H1 (cell line): Measurements from ENCODE around the gene H1-8. TPM values are rescaled to one million over a fixed set of nuclear protein-coding genes. Genes with fewer than 3 reads are reported as not detected.

Experiments used
- RAD21 ChIP-seq, 2 experiments: IDR thresholded peaks in 1 of 2; conservative IDR thresholded peaks in 1 of 2; 2 replicates each; pipeline ENCODE4 v1.6.1; 2011; ENCODE audit warnings: low read depth in 2 of 2, low read length in 2 of 2, improper control_type of control experiment in 1 of 2, inconsistent platforms in 1 of 2, mild to moderate bottlenecking in 1 of 2, moderate library complexity in 1 of 2
- RFX5 ChIP-seq: IDR thresholded peaks from 2 replicates; pipeline ENCODE4 v1.6.1; 2011; ENCODE audit warnings: low read depth, low read length, improper control_type of control experiment, borderline replicate concordance
- SIN3A ChIP-seq, 2 experiments: IDR thresholded peaks in 1 of 2; conservative IDR thresholded peaks in 1 of 2; 2 replicates each; pipeline ENCODE4 v1.6.1; 2011 to 2012; ENCODE audit warnings: low read length in 2 of 2, improper control_type of control experiment in 1 of 2, low read depth in 1 of 2, mild to moderate bottlenecking in 1 of 2
- SIX5 ChIP-seq: IDR thresholded peaks from 2 replicates; pipeline ENCODE4 v1.6.1; 2011; ENCODE audit warnings: mild to moderate bottlenecking, low read depth, low read length
- polyA plus RNA-seq, 7 experiments: library from polyadenylated mRNA; depleted of rRNA in 3 of 7; stranded (reverse) in 5 of 7; unstranded in 2 of 7; fragments of >200 nt in 5 of 7; fragments of 200-250 nt in 2 of 7; gene quantifications; 1 replicate in 5 of 7; 2 replicates in 1 of 7; 4 replicates in 1 of 7; pipeline versions ENCODE4 v1.2.1 to v1.2.3, GENCODE V29; 2011 to 2013; ENCODE audit warnings: missing spikeins in 2 of 7, mixed read lengths in 2 of 7
- total RNA-seq: library from RNA; stranded (reverse); fragmentation: NEBNext Ultra II Directional; extraction: Animal tissue kit (Norgen Biotek cat#: 25700); gene quantifications from 2 replicates; pipeline ENCODE4 v1.2.1, GENCODE V29; 2021
- TF ChIP-seq, protein P1 (sequence below): fragments of 300-600 bp; sonication (generic); IDR thresholded peaks from 2 replicates; pipeline ENCODE4 v1.7.1; 2012; ENCODE audit warnings: low read length, moderate library complexity, mild to moderate bottlenecking, inconsistent platforms; ENCODE audit not compliant: insufficient replicate concordance

Gene H1-8
- total and polyA plus RNA-seq, 2 of the 8 experiments (the other 6 are each of a cell fraction or from before 2014, with no cell fraction given): not detected

DNA sequence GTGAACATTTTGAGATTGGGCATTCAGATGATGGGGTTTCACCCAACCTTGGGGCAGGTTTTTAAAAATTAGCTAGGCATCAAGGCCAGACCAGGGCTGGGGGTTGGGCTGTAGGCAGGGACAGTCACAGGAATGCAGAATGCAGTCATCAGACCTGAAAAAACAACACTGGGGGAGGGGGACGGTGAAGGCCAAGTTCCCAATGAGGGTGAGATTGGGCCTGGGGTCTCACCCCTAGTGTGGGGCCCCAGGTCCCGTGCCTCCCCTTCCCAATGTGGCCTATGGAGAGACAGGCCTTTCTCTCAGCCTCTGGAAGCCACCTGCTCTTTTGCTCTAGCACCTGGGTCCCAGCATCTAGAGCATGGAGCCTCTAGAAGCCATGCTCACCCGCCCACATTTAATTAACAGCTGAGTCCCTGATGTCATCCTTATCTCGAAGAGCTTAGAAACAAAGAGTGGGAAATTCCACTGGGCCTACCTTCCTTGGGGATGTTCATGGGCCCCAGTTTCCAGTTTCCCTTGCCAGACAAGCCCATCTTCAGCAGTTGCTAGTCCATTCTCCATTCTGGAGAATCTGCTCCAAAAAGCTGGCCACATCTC, 8.4 kb upstream of the H1-8 start (continued):
- TF ChIP-seq, protein P1, sequence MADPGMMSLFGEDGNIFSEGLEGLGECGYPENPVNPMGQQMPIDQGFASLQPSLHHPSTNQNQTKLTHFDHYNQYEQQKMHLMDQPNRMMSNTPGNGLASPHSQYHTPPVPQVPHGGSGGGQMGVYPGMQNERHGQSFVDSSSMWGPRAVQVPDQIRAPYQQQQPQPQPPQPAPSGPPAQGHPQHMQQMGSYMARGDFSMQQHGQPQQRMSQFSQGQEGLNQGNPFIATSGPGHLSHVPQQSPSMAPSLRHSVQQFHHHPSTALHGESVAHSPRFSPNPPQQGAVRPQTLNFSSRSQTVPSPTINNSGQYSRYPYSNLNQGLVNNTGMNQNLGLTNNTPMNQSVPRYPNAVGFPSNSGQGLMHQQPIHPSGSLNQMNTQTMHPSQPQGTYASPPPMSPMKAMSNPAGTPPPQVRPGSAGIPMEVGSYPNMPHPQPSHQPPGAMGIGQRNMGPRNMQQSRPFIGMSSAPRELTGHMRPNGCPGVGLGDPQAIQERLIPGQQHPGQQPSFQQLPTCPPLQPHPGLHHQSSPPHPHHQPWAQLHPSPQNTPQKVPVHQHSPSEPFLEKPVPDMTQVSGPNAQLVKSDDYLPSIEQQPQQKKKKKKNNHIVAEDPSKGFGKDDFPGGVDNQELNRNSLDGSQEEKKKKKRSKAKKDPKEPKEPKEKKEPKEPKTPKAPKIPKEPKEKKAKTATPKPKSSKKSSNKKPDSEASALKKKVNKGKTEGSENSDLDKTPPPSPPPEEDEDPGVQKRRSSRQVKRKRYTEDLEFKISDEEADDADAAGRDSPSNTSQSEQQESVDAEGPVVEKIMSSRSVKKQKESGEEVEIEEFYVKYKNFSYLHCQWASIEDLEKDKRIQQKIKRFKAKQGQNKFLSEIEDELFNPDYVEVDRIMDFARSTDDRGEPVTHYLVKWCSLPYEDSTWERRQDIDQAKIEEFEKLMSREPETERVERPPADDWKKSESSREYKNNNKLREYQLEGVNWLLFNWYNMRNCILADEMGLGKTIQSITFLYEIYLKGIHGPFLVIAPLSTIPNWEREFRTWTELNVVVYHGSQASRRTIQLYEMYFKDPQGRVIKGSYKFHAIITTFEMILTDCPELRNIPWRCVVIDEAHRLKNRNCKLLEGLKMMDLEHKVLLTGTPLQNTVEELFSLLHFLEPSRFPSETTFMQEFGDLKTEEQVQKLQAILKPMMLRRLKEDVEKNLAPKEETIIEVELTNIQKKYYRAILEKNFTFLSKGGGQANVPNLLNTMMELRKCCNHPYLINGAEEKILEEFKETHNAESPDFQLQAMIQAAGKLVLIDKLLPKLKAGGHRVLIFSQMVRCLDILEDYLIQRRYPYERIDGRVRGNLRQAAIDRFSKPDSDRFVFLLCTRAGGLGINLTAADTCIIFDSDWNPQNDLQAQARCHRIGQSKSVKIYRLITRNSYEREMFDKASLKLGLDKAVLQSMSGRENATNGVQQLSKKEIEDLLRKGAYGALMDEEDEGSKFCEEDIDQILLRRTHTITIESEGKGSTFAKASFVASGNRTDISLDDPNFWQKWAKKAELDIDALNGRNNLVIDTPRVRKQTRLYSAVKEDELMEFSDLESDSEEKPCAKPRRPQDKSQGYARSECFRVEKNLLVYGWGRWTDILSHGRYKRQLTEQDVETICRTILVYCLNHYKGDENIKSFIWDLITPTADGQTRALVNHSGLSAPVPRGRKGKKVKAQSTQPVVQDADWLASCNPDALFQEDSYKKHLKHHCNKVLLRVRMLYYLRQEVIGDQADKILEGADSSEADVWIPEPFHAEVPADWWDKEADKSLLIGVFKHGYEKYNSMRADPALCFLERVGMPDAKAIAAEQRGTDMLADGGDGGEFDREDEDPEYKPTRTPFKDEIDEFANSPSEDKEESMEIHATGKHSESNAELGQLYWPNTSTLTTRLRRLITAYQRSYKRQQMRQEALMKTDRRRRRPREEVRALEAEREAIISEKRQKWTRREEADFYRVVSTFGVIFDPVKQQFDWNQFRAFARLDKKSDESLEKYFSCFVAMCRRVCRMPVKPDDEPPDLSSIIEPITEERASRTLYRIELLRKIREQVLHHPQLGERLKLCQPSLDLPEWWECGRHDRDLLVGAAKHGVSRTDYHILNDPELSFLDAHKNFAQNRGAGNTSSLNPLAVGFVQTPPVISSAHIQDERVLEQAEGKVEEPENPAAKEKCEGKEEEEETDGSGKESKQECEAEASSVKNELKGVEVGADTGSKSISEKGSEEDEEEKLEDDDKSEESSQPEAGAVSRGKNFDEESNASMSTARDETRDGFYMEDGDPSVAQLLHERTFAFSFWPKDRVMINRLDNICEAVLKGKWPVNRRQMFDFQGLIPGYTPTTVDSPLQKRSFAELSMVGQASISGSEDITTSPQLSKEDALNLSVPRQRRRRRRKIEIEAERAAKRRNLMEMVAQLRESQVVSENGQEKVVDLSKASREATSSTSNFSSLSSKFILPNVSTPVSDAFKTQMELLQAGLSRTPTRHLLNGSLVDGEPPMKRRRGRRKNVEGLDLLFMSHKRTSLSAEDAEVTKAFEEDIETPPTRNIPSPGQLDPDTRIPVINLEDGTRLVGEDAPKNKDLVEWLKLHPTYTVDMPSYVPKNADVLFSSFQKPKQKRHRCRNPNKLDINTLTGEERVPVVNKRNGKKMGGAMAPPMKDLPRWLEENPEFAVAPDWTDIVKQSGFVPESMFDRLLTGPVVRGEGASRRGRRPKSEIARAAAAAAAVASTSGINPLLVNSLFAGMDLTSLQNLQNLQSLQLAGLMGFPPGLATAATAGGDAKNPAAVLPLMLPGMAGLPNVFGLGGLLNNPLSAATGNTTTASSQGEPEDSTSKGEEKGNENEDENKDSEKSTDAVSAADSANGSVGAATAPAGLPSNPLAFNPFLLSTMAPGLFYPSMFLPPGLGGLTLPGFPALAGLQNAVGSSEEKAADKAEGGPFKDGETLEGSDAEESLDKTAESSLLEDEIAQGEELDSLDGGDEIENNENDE: no peak
- TF ChIP-seq RAD21 (IDR thresholded peaks at IDR 0.05 in 1 of 2, conservative IDR thresholded peaks at IDR 0.05 in 1 of 2; ENCODE audit: low read depth in 2 of 2, low read length in 2 of 2): no peak
- no peak for TF ChIP-seq SIN3A (conservative IDR thresholded peaks at IDR 0.05 in 1 of 2, IDR thresholded peaks at IDR 0.05 in 1 of 2; ENCODE audit: low read depth in 1 of 2, low read length in 2 of 2)
- TF ChIP-seq SIX5: no peak
- no peak for TF ChIP-seq RFX5
